Liver (tissue), 9 donors: Measurements from ENCODE around the gene FOXN3. TPM values are rescaled to one million over a fixed set of nuclear protein-coding genes. Genes with fewer than 3 reads are reported as not detected.
"Not testable (repeated sequence)": the region's sequence is repeated elsewhere in the genome, so short reads cannot be mapped to it uniquely, and the experiment has no call there.

ENCODE experiments used
- DNase-seq: peaks from one replicate; pipeline ENCODE4 v3.0.0-alpha.2; 2017; ENCODE audit warnings: low spot score
- H3K27ac ChIP-seq, 2 donors: one replicate each; pipeline ENCODE4 v1.7.0; 2013; ENCODE audit warnings: inconsistent platforms in 2 of 2, low read length in 2 of 2, control low read depth in 1 of 2, low read depth in 1 of 2, mild to moderate bottlenecking in 1 of 2
- H3K27me3 ChIP-seq, 4 donors: one replicate each; pipeline versions ENCODE4 v1.6.1 to v1.7.0; 2013; ENCODE audit warnings: low read length in 3 of 4, inconsistent platforms in 1 of 4, mild to moderate bottlenecking in 1 of 4, moderate library complexity in 1 of 4; ENCODE audit not compliant: control insufficient read depth in 4 of 4, insufficient read depth in 4 of 4
- H3K36me3 ChIP-seq, 4 donors: one replicate each; pipeline versions ENCODE4 v1.6.1 to v1.7.0; 2013; ENCODE audit warnings: low read length in 3 of 4, mild to moderate bottlenecking in 3 of 4, low read depth in 1 of 4, moderate library complexity in 1 of 4; ENCODE audit not compliant: control insufficient read depth in 4 of 4, insufficient read depth in 3 of 4
- H3K4me1 ChIP-seq, 4 donors: one replicate each; pipeline versions ENCODE4 v1.6.1 to v1.7.0; 2013; ENCODE audit warnings: low read length in 3 of 4, mild to moderate bottlenecking in 3 of 4, moderate library complexity in 1 of 4; ENCODE audit not compliant: control insufficient read depth in 4 of 4, insufficient read depth in 4 of 4
- H3K4me3 ChIP-seq, 3 donors: one replicate each; pipeline versions ENCODE4 v1.6.1 to v1.7.0; 2013; ENCODE audit warnings: low read length in 3 of 3, control low read depth in 1 of 3, low read depth in 1 of 3, mild to moderate bottlenecking in 1 of 3
- H3K9ac ChIP-seq, 2 donors: one replicate each; pipeline ENCODE4 v1.7.0; 2013; ENCODE audit warnings: low read length in 2 of 2, mild to moderate bottlenecking in 2 of 2, moderate library complexity in 2 of 2, control low read depth in 1 of 2, low read depth in 1 of 2
- H3K9me3 ChIP-seq, 4 donors: one replicate each; pipeline versions ENCODE4 v1.6.1 to v1.7.0; 2013; ENCODE audit warnings: low read length in 3 of 4; ENCODE audit not compliant: control insufficient read depth in 4 of 4
- ATF3 ChIP-seq: IDR thresholded peaks from 2 replicates; pipeline ENCODE4 v1.6.1; 2016; ENCODE audit warnings: antibody characterized with exemption
- CTCF ChIP-seq: fragments of 150-350 bp; IDR thresholded peaks from 2 replicates; pipeline ENCODE4 v1.5.1; 2017; ENCODE audit warnings: improper control_type of control experiment, low read depth, low read length; ENCODE audit not compliant: missing input control
- EGR1 ChIP-seq, 2 donors: IDR thresholded peaks; 2 replicates each; pipeline ENCODE4 v1.6.1; 2016 to 2018; ENCODE audit warnings: antibody characterized with exemption in 2 of 2, low read depth in 2 of 2
- FOXA1 ChIP-seq: IDR thresholded peaks from 2 replicates; pipeline ENCODE4 v1.6.1; 2016; ENCODE audit warnings: antibody characterized with exemption
- FOXA2 ChIP-seq: IDR thresholded peaks from 2 replicates; pipeline ENCODE4 v1.6.1; 2016; ENCODE audit warnings: antibody characterized with exemption
- GABPA ChIP-seq, 2 donors: IDR thresholded peaks in 1 of 2; conservative IDR thresholded peaks in 1 of 2; 2 replicates each; pipeline ENCODE4 v1.6.1; 2016; ENCODE audit warnings: antibody characterized with exemption in 2 of 2, mild to moderate bottlenecking in 1 of 2, moderate library complexity in 1 of 2
- HNF4A ChIP-seq, 2 donors: conservative IDR thresholded peaks; 2 replicates each; pipeline ENCODE4 v1.6.1; 2016; ENCODE audit warnings: antibody characterized with exemption in 2 of 2, mild to moderate bottlenecking in 2 of 2
- HNF4G ChIP-seq: IDR thresholded peaks from 2 replicates; pipeline ENCODE4 v1.6.1; 2016; ENCODE audit warnings: antibody characterized with exemption
- JUND ChIP-seq, 2 donors: IDR thresholded peaks; 2 replicates each; pipeline ENCODE4 v1.6.1; 2016; ENCODE audit warnings: antibody characterized with exemption in 2 of 2
- MAX ChIP-seq: IDR thresholded peaks from 2 replicates; pipeline ENCODE4 v1.6.1; 2016; ENCODE audit warnings: antibody characterized with exemption
- NR2F2 ChIP-seq: IDR thresholded peaks from 2 replicates; pipeline ENCODE4 v1.6.1; 2016; ENCODE audit warnings: antibody characterized with exemption
- RAD21 ChIP-seq, 2 donors: IDR thresholded peaks; 2 replicates each; pipeline ENCODE4 v1.6.1; 2016; ENCODE audit warnings: antibody characterized with exemption in 2 of 2, mild to moderate bottlenecking in 2 of 2
- REST ChIP-seq: IDR thresholded peaks from 2 replicates; pipeline ENCODE4 v1.6.1; 2016; ENCODE audit warnings: antibody characterized with exemption, mild to moderate bottlenecking
- RXRA ChIP-seq, 2 donors: IDR thresholded peaks; 2 replicates each; pipeline ENCODE4 v1.6.1; 2017 to 2018; ENCODE audit warnings: antibody characterized with exemption in 2 of 2, mild to moderate bottlenecking in 1 of 2
- SP1 ChIP-seq: IDR thresholded peaks from 2 replicates; pipeline ENCODE4 v1.6.1; 2018; ENCODE audit warnings: antibody characterized with exemption, mild to moderate bottlenecking
- YY1 ChIP-seq: IDR thresholded peaks from 2 replicates; pipeline ENCODE4 v1.6.1; 2016; ENCODE audit warnings: antibody characterized with exemption, mild to moderate bottlenecking
- WGBS: extraction: QIAGEN DNeasy Blood & Tissue Kit; methylation state at CpG from one replicate; pipeline ENCODE4 v1.1.7; 2013; 5-methylcytosine and 5-hydroxymethylcytosine counted together
- polyA plus RNA-seq, 2 donors: library from polyadenylated mRNA; stranded (reverse) in 1 of 2; unstranded in 1 of 2; fragments of 200-250 nt in 1 of 2; fragments of >200 nt in 1 of 2; fragmentation: Nextera tagmentation in 1 of 2; extraction: Ambion mirVana in 1 of 2; gene quantifications; one replicate each; pipeline versions ENCODE4 v1.2.1 to v1.2.3, GENCODE V29; 2013 to 2015
- total RNA-seq, 2 donors: library from RNA; depleted of rRNA; stranded (reverse); fragments of >200 nt; gene quantifications; one replicate each; pipeline ENCODE4 v1.2.3, GENCODE V29; 2014
- donor health status: healthy.
- donor health status: healthy.
- donor health status: healthy.
- donor health status: healthy.
- donor health status: healthy.

The FOXN3 gene
- total and polyA plus RNA-seq, 4 donors = 17.8 to 44.8 (median 35.3) TPM

GRCh38 chr14:89112720-89113119 is 304.3 kb downstream of the FOXN3 start:
- H3K4me3 ChIP-seq = no peak overlapping the region
- H3K9me3 ChIP-seq = no peaks in the 10 kb centered on the region
- H3K4me1 ChIP-seq = no peaks in the 10 kb centered on the region
- H3K27me3 ChIP-seq = no peaks in the 10 kb centered on the region
- no peak overlapping the region for H3K9ac ChIP-seq
- H3K27ac ChIP-seq = no peak overlapping the region
- no peaks in the 10 kb centered on the region for H3K36me3 ChIP-seq
- TF ChIP-seq ATF3 = no peak
- TF ChIP-seq CTCF = no peak
- no peak for TF ChIP-seq FOXA1
- TF ChIP-seq YY1 = no peak
- TF ChIP-seq RXRA (IDR thresholded peaks at IDR 0.05) = no peak
- no peak for TF ChIP-seq RAD21 (IDR thresholded peaks at IDR 0.05)
- TF ChIP-seq JUND (IDR thresholded peaks at IDR 0.05) = no peak
- no peak for TF ChIP-seq HNF4G
- no peak for TF ChIP-seq HNF4A (conservative IDR thresholded peaks at IDR 0.05)
- TF ChIP-seq MAX = no peak
- TF ChIP-seq REST = no peak
- no peak for TF ChIP-seq SP1
- TF ChIP-seq NR2F2 = no peak
- TF ChIP-seq GABPA (IDR thresholded peaks at IDR 0.05 in 1 of 2, conservative IDR thresholded peaks at IDR 0.05 in 1 of 2) = no peak
- no peak for TF ChIP-seq FOXA2
- TF ChIP-seq EGR1 (IDR thresholded peaks at IDR 0.05; ENCODE audit: low read depth in 2 of 2) = no peak
- no peak for DNase-seq
- WGBS = 95% methylated on average over 18 of the region's 18 CpGs

GRCh38 chr14:89111766-89112543 is 305.1 kb downstream of the FOXN3 start:
- not testable (repeated sequence) for H3K27ac ChIP-seq, H3K36me3 ChIP-seq, DNase-seq, H3K9ac ChIP-seq, H3K4me3 ChIP-seq, H3K4me1 ChIP-seq, H3K9me3 ChIP-seq, H3K27me3 ChIP-seq
- WGBS = 89% methylated on average over 25 of the region's 25 CpGs

GRCh38 chr14:89111232-89111631 is 305.8 kb downstream of the FOXN3 start:
- H3K36me3 ChIP-seq, H3K9ac ChIP-seq, H3K4me3 ChIP-seq, H3K27me3 ChIP-seq, H3K27ac ChIP-seq, DNase-seq, H3K9me3 ChIP-seq, H3K4me1 ChIP-seq: not testable (repeated sequence)
- 98% methylated on average over 12 of the region's 13 CpGs for WGBS
